Loucy (cell line): ENCODE measurements around the gene RNLS.

ENCODE experiments used
- CTCF ChIP-seq: fragments of 200-600 bp; sonication (generic); conservative IDR thresholded peaks from 2 replicates; pipeline ENCODE4 v1.5.1; 2014; ENCODE audit warnings: mild to moderate bottlenecking, antibody characterized with exemption, low read length
- EZH2phosphoT487 ChIP-seq: fragments of 200-600 bp; IDR thresholded peaks from 2 replicates; pipeline ENCODE4 v1.6.1; 2018; ENCODE audit warnings: antibody characterized with exemption, mild to moderate bottlenecking, moderate library complexity, borderline replicate concordance

- TF ChIP-seq CTCF (no peak), EZH2phosphoT487 (no peak)
Measured at GRCh38 chr10:88456730-88457129, 126.4 kb downstream of the RNLS start.
